GM12865 (cell line): Measurements from ENCODE around the gene FGF11.

ENCODE experiments used
- DNase-seq: peaks from one replicate; pipeline ENCODE4 v3.0.0; 2010; ENCODE audit warnings: low read depth
- H3K4me3 ChIP-seq: 2 replicates; pipeline ENCODE4 v1.5.1; 2011; ENCODE audit warnings: mild to moderate bottlenecking, low read depth, low read length, control low read depth
- TF ChIP-seq, protein P1 (sequence below): IDR thresholded peaks from 2 replicates; pipeline ENCODE4 v1.5.1; 2011; ENCODE audit warnings: low read length, control low read depth, low read depth, inconsistent platforms; ENCODE audit not compliant: insufficient read depth; ENCODE audit errors: missing control alignments

Gene FGF11

DNA sequence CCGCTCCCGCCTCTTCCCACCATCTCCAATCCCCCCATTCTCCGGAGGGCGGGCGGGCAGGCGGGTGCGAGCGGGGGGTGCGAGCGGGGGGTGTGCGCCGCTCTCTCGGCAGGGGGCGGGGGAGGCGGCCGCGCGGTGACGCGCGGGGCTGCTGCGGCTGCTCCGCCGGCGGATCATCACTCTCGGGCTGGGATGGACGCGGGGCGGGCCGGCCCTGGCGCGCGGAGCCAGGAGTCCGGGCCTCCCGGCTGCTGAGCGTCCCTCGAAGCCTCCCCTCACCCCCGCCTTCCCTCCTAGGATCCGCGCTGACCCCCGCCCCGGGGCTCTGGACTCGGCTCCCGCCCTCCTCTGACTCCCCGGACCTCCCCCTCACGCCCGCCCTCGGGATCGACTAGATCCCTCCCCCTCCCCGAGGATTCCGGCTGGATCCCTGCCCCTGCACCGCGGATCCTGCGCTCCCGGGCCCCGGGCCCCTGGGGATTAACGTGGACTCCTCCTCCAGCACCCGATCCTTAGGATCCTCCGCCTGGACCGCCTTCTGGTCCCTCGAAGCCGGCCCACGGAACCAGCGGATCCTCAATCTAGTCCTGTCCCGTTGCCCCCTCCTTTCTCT, 34.5 kb upstream of the FGF11 start:
- DNase-seq, result no peak
- TF ChIP-seq, protein P1, sequence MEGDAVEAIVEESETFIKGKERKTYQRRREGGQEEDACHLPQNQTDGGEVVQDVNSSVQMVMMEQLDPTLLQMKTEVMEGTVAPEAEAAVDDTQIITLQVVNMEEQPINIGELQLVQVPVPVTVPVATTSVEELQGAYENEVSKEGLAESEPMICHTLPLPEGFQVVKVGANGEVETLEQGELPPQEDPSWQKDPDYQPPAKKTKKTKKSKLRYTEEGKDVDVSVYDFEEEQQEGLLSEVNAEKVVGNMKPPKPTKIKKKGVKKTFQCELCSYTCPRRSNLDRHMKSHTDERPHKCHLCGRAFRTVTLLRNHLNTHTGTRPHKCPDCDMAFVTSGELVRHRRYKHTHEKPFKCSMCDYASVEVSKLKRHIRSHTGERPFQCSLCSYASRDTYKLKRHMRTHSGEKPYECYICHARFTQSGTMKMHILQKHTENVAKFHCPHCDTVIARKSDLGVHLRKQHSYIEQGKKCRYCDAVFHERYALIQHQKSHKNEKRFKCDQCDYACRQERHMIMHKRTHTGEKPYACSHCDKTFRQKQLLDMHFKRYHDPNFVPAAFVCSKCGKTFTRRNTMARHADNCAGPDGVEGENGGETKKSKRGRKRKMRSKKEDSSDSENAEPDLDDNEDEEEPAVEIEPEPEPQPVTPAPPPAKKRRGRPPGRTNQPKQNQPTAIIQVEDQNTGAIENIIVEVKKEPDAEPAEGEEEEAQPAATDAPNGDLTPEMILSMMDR, result no peak
- peak overlapping the region; percentile 69 for H3K4me3 ChIP-seq

DNA sequence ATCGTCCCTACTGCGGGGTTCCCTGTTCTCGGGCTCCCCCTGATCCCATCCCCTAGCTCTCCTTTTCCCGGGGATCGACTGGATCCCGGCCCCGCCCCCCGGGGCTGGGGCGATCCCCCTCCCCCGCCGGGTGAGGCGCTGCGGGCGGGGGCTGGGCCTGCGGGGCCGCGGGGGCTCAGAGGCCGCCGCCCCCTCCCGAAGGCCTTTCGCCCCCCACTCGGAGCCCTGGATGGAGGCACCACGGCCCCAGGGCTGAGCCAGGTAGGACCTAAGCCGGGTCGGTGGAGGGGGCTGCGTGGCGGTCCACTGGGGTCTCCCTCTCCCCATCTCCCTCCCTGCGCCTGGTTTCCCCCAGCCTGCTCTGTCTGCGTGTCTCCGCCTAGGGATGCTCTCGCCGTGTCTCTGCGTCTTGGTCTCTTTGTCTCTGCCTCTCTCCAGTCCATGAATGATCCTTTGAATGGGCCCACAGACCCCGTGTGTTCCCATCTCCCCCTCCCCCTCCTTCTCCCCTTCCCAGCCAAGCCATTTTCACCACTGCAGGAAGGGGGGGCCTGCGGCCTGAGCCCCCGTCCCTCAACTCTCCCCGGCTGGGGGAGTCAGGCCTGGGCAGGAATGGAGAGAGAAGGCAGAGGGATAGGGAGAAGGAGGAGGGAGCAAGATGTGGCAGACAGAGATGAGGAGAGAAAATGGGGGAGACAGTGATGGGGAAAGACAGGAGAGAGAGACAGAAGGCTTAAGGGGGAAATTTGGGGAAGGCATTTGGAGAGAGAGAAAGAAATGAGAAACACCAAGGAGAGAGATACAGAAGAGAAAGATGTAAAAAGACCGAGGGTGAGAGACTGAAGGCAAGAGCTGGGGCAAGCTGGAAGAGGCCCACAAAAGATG, 33.7 kb upstream of the FGF11 start:
- TF ChIP-seq, protein P1, result no peak
- DNase-seq, result no peak
- H3K4me3 ChIP-seq, result peak overlapping the region; percentile 69; the same call in 1 of the 2 replicates

DNA sequence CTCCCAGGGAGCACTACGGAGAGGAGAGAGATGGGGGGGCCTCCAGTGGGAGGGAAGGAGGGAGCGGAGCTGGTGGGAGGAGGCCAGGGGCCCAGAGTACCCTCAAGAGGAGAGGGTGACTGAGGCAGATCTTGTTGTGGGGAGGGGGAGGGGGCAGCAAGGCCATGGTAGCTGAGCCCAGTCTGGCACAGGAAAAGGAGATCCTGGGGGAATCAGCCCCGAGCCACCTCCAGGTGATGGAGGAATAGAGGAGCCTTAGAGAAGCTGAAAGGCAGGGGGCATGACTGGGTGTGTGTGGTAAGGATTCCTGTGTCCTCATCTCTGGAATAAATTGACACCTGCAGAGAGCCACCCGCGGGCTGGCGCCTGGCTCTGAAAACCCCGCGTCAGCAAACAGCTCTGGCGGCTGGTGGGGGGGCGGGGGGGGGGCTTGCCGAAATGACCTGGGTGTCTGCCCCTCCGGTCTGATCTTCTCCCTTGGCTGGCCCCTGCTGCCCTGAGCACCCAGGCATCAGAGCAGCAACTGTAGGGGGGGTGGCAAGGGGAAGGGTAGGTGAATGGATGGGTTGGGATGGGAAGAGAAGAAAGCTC, 33.0 kb upstream of the FGF11 start:
- DNase-seq, result no peak

DNA sequence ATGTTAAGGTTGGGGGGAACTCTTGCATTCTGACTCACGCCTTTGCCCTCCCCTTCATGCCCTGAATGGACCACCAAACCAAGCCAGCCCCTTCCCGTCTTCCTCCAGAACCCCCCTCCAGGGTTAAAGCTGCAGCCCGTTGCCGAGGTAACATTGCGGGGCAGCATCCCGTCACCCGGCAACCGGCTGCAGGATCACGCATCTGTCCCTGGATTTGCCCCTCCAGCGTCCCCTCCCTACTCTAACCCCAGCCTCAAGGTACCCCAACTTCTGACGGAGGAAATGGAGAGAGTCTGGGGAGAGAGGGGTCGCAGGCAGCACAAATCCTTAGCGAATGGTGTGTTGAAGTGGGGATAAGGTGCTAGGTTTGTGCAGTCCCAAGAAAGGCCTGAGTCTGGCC, 32.2 kb upstream of the FGF11 start:
- H3K4me3 ChIP-seq, result no peak overlapping the region
- TF ChIP-seq, protein P1, result no peak
- no peak for DNase-seq

More for the DNA sequence above, 33.0 kb upstream of the FGF11 start:
- TF ChIP-seq, protein P1, result no peak
- no peak overlapping the region for H3K4me3 ChIP-seq

- no peak within 1 kb of the TSS for H3K4me3 ChIP-seq
- DNase-seq, result no peak
- TF ChIP-seq, protein P1, result no peak
Observed at GRCh38 chr17:7407485-7408251, 31.6 kb upstream of the FGF11 start, which contains the start of gene NLGN2. NLGN2 (plus strand) TSS chr17:7407845; CDS start chr17:7408256, 411 bp downstream.

GRCh38 chr17:7408252-7408727, 31.0 kb upstream of the FGF11 start:
- TF ChIP-seq, protein P1, result no peak
- H3K4me3 ChIP-seq, result no peak overlapping the region
- no peak for DNase-seq
